IPS DF 6.9 (cell line): ENCODE results near the gene STXBP6.

Experiments
- DNase-seq: peaks from one replicate; pipeline ENCODE4 v3.0.0-alpha.2; 2013; ENCODE audit warnings: low read depth, low spot score
- H3K27ac ChIP-seq: one replicate; pipeline ENCODE4 v1.5.1; 2013; ENCODE audit warnings: low read length, control low read depth
- H3K27me3 ChIP-seq: 2 replicates; pipeline ENCODE4 v1.6.1; 2013; ENCODE audit warnings: mild to moderate bottlenecking, low read length; ENCODE audit not compliant: control insufficient read depth, insufficient read depth
- H3K36me3 ChIP-seq: 2 replicates; pipeline ENCODE4 v1.6.1; 2013; ENCODE audit warnings: low read length; ENCODE audit not compliant: control insufficient read depth, insufficient read depth
- H3K4me1 ChIP-seq: 2 replicates; pipeline ENCODE4 v1.6.1; 2013; ENCODE audit warnings: low read length; ENCODE audit not compliant: control insufficient read depth, insufficient read depth
- H3K4me3 ChIP-seq: 2 replicates; pipeline ENCODE4 v1.5.1; 2013; ENCODE audit warnings: mild to moderate bottlenecking, low read length
- H3K9me3 ChIP-seq: 2 replicates; pipeline ENCODE4 v1.6.1; 2013; ENCODE audit warnings: low read length, inconsistent platforms; ENCODE audit not compliant: control insufficient read depth, insufficient read depth
- WGBS: extraction: QIAGEN DNeasy Blood & Tissue Kit; methylation state at CpG from one replicate; pipeline ENCODE4 v1.1.7; 2013; ENCODE audit warnings: mixed read lengths, missing lambda C conversion rate; ENCODE audit not compliant: insufficient read length, insufficient coverage; 5-methylcytosine and 5-hydroxymethylcytosine counted together

Gene STXBP6

GRCh38 chr14:24890716-24891115, 159.2 kb downstream of the STXBP6 start:
- Histone ChIP-seq H3K4me1 (no peaks in the 10 kb centered on the region; the same call in 1 of the 2 replicates), H3K27ac (no peak overlapping the region), H3K36me3 (no peaks in the 10 kb centered on the region; the same call in 1 of the 2 replicates), H3K4me3 (no peak overlapping the region), H3K9me3 (no peaks in the 10 kb centered on the region), H3K27me3 (no peaks in the 10 kb centered on the region)
- DNase-seq, result no peak

- H3K4me1 ChIP-seq, result no peaks in the 10 kb centered on the region; the same call in 1 of the 2 replicates
- DNase-seq, result no peak
Observed at GRCh38 chr14:24889843-24890242, 160.1 kb downstream of the STXBP6 start.

GRCh38 chr14:24888532-24888931, 161.4 kb downstream of the STXBP6 start:
- H3K4me3 ChIP-seq, result no peak overlapping the region
- no CpG with 5 or more reads among the region's 6 CpGs for WGBS
- no peak overlapping the region for H3K27ac ChIP-seq
- H3K9me3 ChIP-seq, result no peaks in the 10 kb centered on the region
- H3K36me3 ChIP-seq, result no peaks in the 10 kb centered on the region; the same call in 1 of the 2 replicates
- DNase-seq, result no peak
- no peaks in the 10 kb centered on the region; the same call in 1 of the 2 replicates for H3K4me1 ChIP-seq
- H3K27me3 ChIP-seq, result no peaks in the 10 kb centered on the region

More at GRCh38 chr14:24889843-24890242, 160.1 kb downstream of the STXBP6 start:
- H3K4me3 ChIP-seq, result no peak overlapping the region
- H3K36me3 ChIP-seq, result no peaks in the 10 kb centered on the region; the same call in 1 of the 2 replicates
- H3K27ac ChIP-seq, result no peak overlapping the region
- no peaks in the 10 kb centered on the region for H3K9me3 ChIP-seq
- H3K27me3 ChIP-seq, result no peaks in the 10 kb centered on the region

GRCh38 chr14:24887623-24888304, 162.2 kb downstream of the STXBP6 start:
- no peaks in the 10 kb centered on the region for H3K9me3 ChIP-seq
- no peak for DNase-seq
- H3K36me3 ChIP-seq, result no peaks in the 10 kb centered on the region; the same call in 1 of the 2 replicates
- no peak overlapping the region for H3K4me3 ChIP-seq
- WGBS, result no CpG with 5 or more reads among the region's 3 CpGs
- H3K4me1 ChIP-seq, result no peaks in the 10 kb centered on the region; the same call in 1 of the 2 replicates
- no peaks in the 10 kb centered on the region for H3K27me3 ChIP-seq
- no peak overlapping the region for H3K27ac ChIP-seq

GRCh38 chr14:24885410-24885913, 164.5 kb downstream of the STXBP6 start:
- Histone ChIP-seq H3K9me3 (no peaks in the 10 kb centered on the region), H3K36me3 (no peaks in the 10 kb centered on the region), H3K4me3 (no peak overlapping the region), H3K4me1 (no peaks in the 10 kb centered on the region; the same call in 1 of the 2 replicates), H3K27ac (no peak overlapping the region), H3K27me3 (no peaks in the 10 kb centered on the region)
- DNase-seq, result no peak
- no CpG with 5 or more reads among the region's 3 CpGs for WGBS

- Histone ChIP-seq H3K9me3 (no peaks in the 10 kb centered on the region), H3K36me3 (no peaks in the 10 kb centered on the region), H3K4me3 (no peak overlapping the region), H3K4me1 (no peaks in the 10 kb centered on the region; the same call in 1 of the 2 replicates), H3K27me3 (no peaks in the 10 kb centered on the region), H3K27ac (no peak overlapping the region)
- no peak for DNase-seq
- no CpG with 5 or more reads among the region's 2 CpGs for WGBS
Observed at GRCh38 chr14:24883576-24883975, 166.4 kb downstream of the STXBP6 start.

- no peak for DNase-seq
- H3K9me3 ChIP-seq, result no peaks in the 10 kb centered on the region
- H3K36me3 ChIP-seq, result no peaks in the 10 kb centered on the region
- H3K27ac ChIP-seq, result no peak overlapping the region
- no CpG with 5 or more reads among the region's 2 CpGs for WGBS
- H3K4me1 ChIP-seq, result no peaks in the 10 kb centered on the region
- no peak overlapping the region for H3K4me3 ChIP-seq
- no peaks in the 10 kb centered on the region for H3K27me3 ChIP-seq
Observed at GRCh38 chr14:24881116-24881893, 168.6 kb downstream of the STXBP6 start.

GRCh38 chr14:24880689-24881088, 169.3 kb downstream of the STXBP6 start:
- Histone ChIP-seq H3K27me3 (no peaks in the 10 kb centered on the region), H3K9me3 (no peaks in the 10 kb centered on the region), H3K4me3 (no peak overlapping the region), H3K27ac (no peak overlapping the region), H3K4me1 (no peaks in the 10 kb centered on the region), H3K36me3 (no peaks in the 10 kb centered on the region)
- DNase-seq, result no peak
- no CpG with 5 or more reads among the region's 4 CpGs for WGBS

- H3K36me3 ChIP-seq, result no peaks in the 10 kb centered on the region
- no peaks in the 10 kb centered on the region for H3K9me3 ChIP-seq
- no peaks in the 10 kb centered on the region for H3K27me3 ChIP-seq
- no peak overlapping the region for H3K4me3 ChIP-seq
- DNase-seq, result no peak
- WGBS, result no CpG with 5 or more reads among the region's 8 CpGs
- no peaks in the 10 kb centered on the region for H3K4me1 ChIP-seq
- H3K27ac ChIP-seq, result no peak overlapping the region
Observed at GRCh38 chr14:24879661-24880386, 170.1 kb downstream of the STXBP6 start.

- Histone ChIP-seq H3K4me1 (no peaks in the 10 kb centered on the region), H3K36me3 (no peaks in the 10 kb centered on the region), H3K9me3 (no peaks in the 10 kb centered on the region), H3K4me3 (no peak overlapping the region), H3K27me3 (no peaks in the 10 kb centered on the region), H3K27ac (no peak overlapping the region)
- no CpG with 5 or more reads among the region's 1 CpG for WGBS
- no peak for DNase-seq
Observed at GRCh38 chr14:24876996-24877395, 173.0 kb downstream of the STXBP6 start.
